ENCODE measurements around the gene EPHB1. TPM values are rescaled to one million over a fixed set of nuclear protein-coding genes. Genes with fewer than 3 reads are reported as not detected.

EPHB1 gene
- total RNA-seq, 1 donor from 2014 or later: 1.3 TPM

- peaks cover 41% of the 10 kb centered on the region for H3K27me3 Mint-ChIP-seq (ENCODE audit: low read depth)
- H3K4me1 Mint-ChIP-seq: no peaks in the 10 kb centered on the region
- H3K4me3 Mint-ChIP-seq: no peak overlapping the region
- H3K27ac Mint-ChIP-seq: no peak overlapping the region
- H3K9me3 Mint-ChIP-seq: no peaks in the 10 kb centered on the region
- TF ChIP-seq CTCF (IDR thresholded peaks at IDR 0.05; ENCODE audit: unreplicated experiment): no peak
- H3K36me3 Mint-ChIP-seq: no peaks in the 10 kb centered on the region
- no peak for DNase-seq (ENCODE audit: low spot score in 2 of 2, unreplicated experiment in 2 of 2)
Measured at GRCh38 chr3:135089451-135089850, 294.4 kb downstream of the EPHB1 start.

DNA sequence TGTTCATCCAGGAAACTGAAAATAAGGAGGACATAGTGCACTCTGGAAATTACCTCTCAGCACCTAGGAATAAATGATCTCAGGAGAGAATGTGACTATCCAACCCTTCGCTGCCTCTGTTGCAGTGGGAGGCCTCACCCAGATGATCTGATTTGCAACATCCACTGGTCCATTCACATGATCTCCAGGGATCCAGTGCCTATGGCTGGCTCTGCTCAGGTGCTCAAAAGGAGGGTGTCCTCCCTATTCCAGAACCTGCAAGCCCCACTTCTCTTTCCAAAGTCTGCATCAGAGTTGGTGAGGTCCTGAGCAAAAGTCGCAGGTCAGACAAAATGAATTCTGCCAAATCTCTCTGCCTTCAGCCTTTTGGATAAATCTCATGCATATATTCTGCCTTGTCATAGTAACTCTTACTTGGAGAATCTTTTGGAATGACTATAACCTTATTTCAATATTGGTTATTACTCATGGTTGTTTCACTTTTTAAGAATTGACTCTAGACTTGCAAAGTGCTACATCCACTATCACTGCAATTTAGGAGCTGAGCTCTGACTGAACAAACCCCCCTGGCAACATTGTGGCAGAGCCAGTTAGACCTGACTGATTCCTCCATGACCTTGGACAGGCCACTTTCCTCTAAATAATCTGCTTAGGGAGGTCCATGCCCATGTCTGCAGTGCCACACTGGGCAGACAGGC is 295.1 kb downstream of the EPHB1 start:
- TF ChIP-seq CTCF (IDR thresholded peaks at IDR 0.05; ENCODE audit: unreplicated experiment): no peak

DNA sequence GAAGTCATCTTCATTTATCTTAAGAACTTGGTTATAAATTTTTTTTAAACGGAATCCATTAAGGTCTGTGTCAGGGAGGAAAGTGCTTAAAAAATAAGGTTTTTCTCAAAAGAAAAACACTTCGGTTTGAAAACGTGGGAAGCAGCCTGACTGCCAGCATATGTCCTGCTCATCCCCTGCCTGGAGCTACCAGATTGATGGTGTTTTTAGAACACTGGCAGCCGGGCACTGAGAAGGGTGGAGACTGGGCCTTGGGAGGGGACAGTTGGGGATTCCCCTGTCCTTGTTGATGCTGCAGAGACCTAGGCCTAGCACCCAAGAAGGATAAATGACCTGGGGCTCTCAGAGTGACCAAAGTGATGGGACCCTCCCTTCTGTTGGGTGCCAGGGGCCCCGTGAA is 296.9 kb downstream of the EPHB1 start:
- DNase-seq (ENCODE audit: low spot score in 2 of 2, unreplicated experiment in 2 of 2): no peak
- Mint-ChIP-seq H3K9me3 (no peaks in the 10 kb centered on the region), H3K27ac (no peak overlapping the region), H3K27me3 (ENCODE audit: low read depth) (peaks cover 45% of the 10 kb centered on the region), H3K4me3 (no peak overlapping the region), H3K4me1 (no peaks in the 10 kb centered on the region), H3K36me3 (no peaks in the 10 kb centered on the region)
- TF ChIP-seq CTCF (IDR thresholded peaks at IDR 0.05; ENCODE audit: unreplicated experiment): no peak

More for the DNA sequence above, 295.1 kb downstream of the EPHB1 start:
- Mint-ChIP-seq H3K9me3 (no peaks in the 10 kb centered on the region), H3K36me3 (no peaks in the 10 kb centered on the region), H3K4me1 (no peaks in the 10 kb centered on the region), H3K4me3 (no peak overlapping the region), H3K27ac (no peak overlapping the region), H3K27me3 (ENCODE audit: low read depth) (peaks cover 45% of the 10 kb centered on the region)
- DNase-seq (ENCODE audit: low spot score in 2 of 2, unreplicated experiment in 2 of 2): no peak

- H3K27ac Mint-ChIP-seq: no peak overlapping the region
- H3K9me3 Mint-ChIP-seq: no peaks in the 10 kb centered on the region
- TF ChIP-seq CTCF (IDR thresholded peaks at IDR 0.05; ENCODE audit: unreplicated experiment): no peak
- no peak for DNase-seq (ENCODE audit: low spot score in 2 of 2, unreplicated experiment in 2 of 2)
- peaks cover 39% of the 10 kb centered on the region for H3K27me3 Mint-ChIP-seq (ENCODE audit: low read depth)
- H3K4me1 Mint-ChIP-seq: no peaks in the 10 kb centered on the region
- no peak overlapping the region for H3K4me3 Mint-ChIP-seq
- no peaks in the 10 kb centered on the region for H3K36me3 Mint-ChIP-seq
Measured at GRCh38 chr3:135093121-135093520, 298.1 kb downstream of the EPHB1 start.

- TF ChIP-seq CTCF (IDR thresholded peaks at IDR 0.05; ENCODE audit: unreplicated experiment): no peak
- Mint-ChIP-seq H3K27ac (no peak overlapping the region), H3K9me3 (no peaks in the 10 kb centered on the region), H3K4me1 (no peaks in the 10 kb centered on the region), H3K36me3 (no peaks in the 10 kb centered on the region), H3K4me3 (no peak overlapping the region), H3K27me3 (ENCODE audit: low read depth) (peaks cover 33% of the 10 kb centered on the region)
- no peak for DNase-seq (ENCODE audit: low spot score in 2 of 2, unreplicated experiment in 2 of 2)
Measured at GRCh38 chr3:135097276-135097946, 302.4 kb downstream of the EPHB1 start.
